Transverse colon (tissue), 3 donors: ENCODE results near the gene PDILT.

Experiments
- CTCF ChIP-seq, 5 experiments: fragments of 200-600 bp in 3 of 5; fragments of 450-650 bp in 2 of 5; sonication (generic) in 3 of 5; IDR thresholded peaks; 1 replicate in 2 of 5; 2 replicates in 3 of 5; pipeline ENCODE4 v1.5.1; 2016 to 2017; ENCODE audit warnings: antibody characterized with exemption in 5 of 5, inconsistent platforms in 3 of 5, mild to moderate bottlenecking in 2 of 5, moderate library complexity in 1 of 5
- EP300 ChIP-seq: sonication (generic); formaldehyde crosslinking; IDR thresholded peaks from one replicate; pipeline ENCODE4 v1.6.1; 2017; ENCODE audit warnings: antibody characterized with exemption, low read depth
- POLR2A ChIP-seq: fragments of 450-650 bp; IDR thresholded peaks from one replicate; pipeline ENCODE4 v1.6.1; 2016; ENCODE audit warnings: antibody characterized with exemption, mild to moderate bottlenecking, moderate library complexity

- TF ChIP-seq CTCF (IDR thresholded peaks at IDR 0.05): no peak
- TF ChIP-seq EP300: no peak
- TF ChIP-seq POLR2A: no peak
Observed at GRCh38 chr16:20344611-20345010, 59.9 kb downstream of the PDILT start.
